ENCODE measurements around the gene PLPP1. TPM values are rescaled to one million over a fixed set of nuclear protein-coding genes. Genes with fewer than 3 reads are reported as not detected.

Gene PLPP1
- 19.8 and 36.2 TPM in 2 replicates for total RNA-seq

GRCh38 chr5:55534436-55535198 lies at the start of gene PLPP1:
PLPP1 (minus strand) TSS chr5:55534964; CDS start chr5:55534629, 335 bp downstream.
- no peak for DNase-seq (ENCODE audit: low read depth)
- no peak for TF ChIP-seq CTCF (conservative IDR thresholded peaks at IDR 0.05; ENCODE audit: low read depth, low read length)

GRCh38 chr5:55583578-55583977 lies 48.8 kb upstream of the PLPP1 start:
- TF ChIP-seq CTCF (conservative IDR thresholded peaks at IDR 0.05; ENCODE audit: low read depth, low read length): no peak

More at GRCh38 chr5:55534436-55535198, at the start of gene PLPP1:
- peak within 1 kb of the TSS; percentile 78 for H3K4me3 ChIP-seq (ENCODE audit: low read depth, low read length)

GRCh38 chr5:55582256-55582655 lies 47.5 kb upstream of the PLPP1 start:
- TF ChIP-seq CTCF (conservative IDR thresholded peaks at IDR 0.05; ENCODE audit: low read depth, low read length): no peak

More at GRCh38 chr5:55583578-55583977, 48.8 kb upstream of the PLPP1 start:
- H3K4me3 ChIP-seq (ENCODE audit: low read depth, low read length): no peak overlapping the region
- no peak for DNase-seq (ENCODE audit: low read depth)

GRCh38 chr5:55580042-55580441 lies 45.3 kb upstream of the PLPP1 start:
- H3K4me3 ChIP-seq (ENCODE audit: low read depth, low read length): no peak overlapping the region
- DNase-seq (ENCODE audit: low read depth): no peak
- TF ChIP-seq CTCF (conservative IDR thresholded peaks at IDR 0.05; ENCODE audit: low read depth, low read length): no peak

More at GRCh38 chr5:55582256-55582655, 47.5 kb upstream of the PLPP1 start:
- no peak overlapping the region for H3K4me3 ChIP-seq (ENCODE audit: low read depth, low read length)
- DNase-seq (ENCODE audit: low read depth): no peak

GRCh38 chr5:55578771-55579170 lies 44.0 kb upstream of the PLPP1 start:
- H3K4me3 ChIP-seq (ENCODE audit: low read depth, low read length): no peak overlapping the region
- no peak for TF ChIP-seq CTCF (conservative IDR thresholded peaks at IDR 0.05; ENCODE audit: low read depth, low read length)
- no peak for DNase-seq (ENCODE audit: low read depth)

GRCh38 chr5:55577353-55578060 lies 42.7 kb upstream of the PLPP1 start:
- TF ChIP-seq CTCF (conservative IDR thresholded peaks at IDR 0.05; ENCODE audit: low read depth, low read length): no peak
- H3K4me3 ChIP-seq (ENCODE audit: low read depth, low read length): no peak overlapping the region
- no peak for DNase-seq (ENCODE audit: low read depth)

All from epithelial cell of proximal tubule (primary cell).